Muscle layer of duodenum (tissue), 2 donors: ENCODE data around the gene TOP1.

Experiments used
- H3K27ac ChIP-seq: one replicate; pipeline ENCODE4 v1.7.0; 2013; ENCODE audit warnings: mild to moderate bottlenecking, low read length
- H3K27me3 ChIP-seq: one replicate; pipeline ENCODE4 v1.7.0; 2013; ENCODE audit warnings: low read depth, mild to moderate bottlenecking, control low read depth, low read length
- H3K36me3 ChIP-seq, 2 donors: one replicate each; pipeline ENCODE4 v1.7.0; 2013; ENCODE audit warnings: low read length in 2 of 2, control low read depth in 1 of 2, mild to moderate bottlenecking in 1 of 2; ENCODE audit not compliant: insufficient read depth in 2 of 2, control insufficient read depth in 1 of 2
- H3K4me1 ChIP-seq, 2 donors: one replicate each; pipeline ENCODE4 v1.7.0; 2013; ENCODE audit warnings: low read length in 2 of 2, mild to moderate bottlenecking in 2 of 2, control low read depth in 1 of 2, moderate library complexity in 1 of 2; ENCODE audit not compliant: insufficient read depth in 2 of 2, control insufficient read depth in 1 of 2
- H3K4me3 ChIP-seq, 2 donors: one replicate each; pipeline ENCODE4 v1.7.0; 2013; ENCODE audit warnings: low read length in 2 of 2, low read depth in 1 of 2, mild to moderate bottlenecking in 1 of 2
- H3K9me3 ChIP-seq, 2 donors: one replicate each; pipeline ENCODE4 v1.7.0; 2013; ENCODE audit warnings: low read length in 2 of 2, control low read depth in 1 of 2, mild to moderate bottlenecking in 1 of 2; ENCODE audit not compliant: control insufficient read depth in 1 of 2
- donor health status: healthy.

TOP1 gene

DNA sequence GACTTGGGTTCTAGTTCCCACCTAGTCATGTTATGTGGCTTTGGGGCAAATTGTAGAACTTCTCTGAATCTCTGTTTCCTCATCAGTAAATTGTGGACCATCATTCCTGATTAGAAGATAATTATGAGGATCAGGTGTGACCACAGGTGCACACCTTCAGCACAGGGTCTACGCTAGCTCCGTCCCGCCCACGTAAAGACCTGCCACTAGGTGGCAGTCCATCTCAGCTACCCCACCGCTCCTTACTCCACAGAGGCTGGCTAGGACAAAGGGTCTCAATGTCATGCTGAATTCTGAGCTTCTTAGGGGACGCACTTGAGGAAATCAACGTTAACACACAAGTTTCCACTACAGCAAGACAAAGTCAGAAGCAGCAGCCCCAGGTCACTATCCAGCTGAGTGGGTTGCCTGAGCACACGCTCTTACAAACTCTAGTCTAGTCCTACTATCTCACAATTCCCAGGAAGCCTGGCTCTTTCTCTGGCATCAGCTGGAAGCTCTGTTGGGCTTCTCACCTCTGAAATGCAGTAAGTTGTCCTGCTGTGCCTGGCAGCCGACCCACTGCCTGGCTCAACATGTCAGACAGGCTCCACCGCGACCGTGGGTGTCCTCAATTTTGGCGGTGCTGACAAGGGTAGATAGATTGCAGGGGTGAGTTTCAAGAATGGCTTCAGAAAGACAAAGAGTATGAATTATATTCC lies 106.7 kb downstream of the TOP1 start:
- Histone ChIP-seq H3K36me3 (no peaks in the 10 kb centered on the region), H3K4me3 (no peak overlapping the region), H3K27me3 (no peaks in the 10 kb centered on the region), H3K4me1 (peaks cover 3 to 28% of the 10 kb centered on the region in 2 donors), H3K9me3 (no peaks in the 10 kb centered on the region), H3K27ac (no peak overlapping the region)

DNA sequence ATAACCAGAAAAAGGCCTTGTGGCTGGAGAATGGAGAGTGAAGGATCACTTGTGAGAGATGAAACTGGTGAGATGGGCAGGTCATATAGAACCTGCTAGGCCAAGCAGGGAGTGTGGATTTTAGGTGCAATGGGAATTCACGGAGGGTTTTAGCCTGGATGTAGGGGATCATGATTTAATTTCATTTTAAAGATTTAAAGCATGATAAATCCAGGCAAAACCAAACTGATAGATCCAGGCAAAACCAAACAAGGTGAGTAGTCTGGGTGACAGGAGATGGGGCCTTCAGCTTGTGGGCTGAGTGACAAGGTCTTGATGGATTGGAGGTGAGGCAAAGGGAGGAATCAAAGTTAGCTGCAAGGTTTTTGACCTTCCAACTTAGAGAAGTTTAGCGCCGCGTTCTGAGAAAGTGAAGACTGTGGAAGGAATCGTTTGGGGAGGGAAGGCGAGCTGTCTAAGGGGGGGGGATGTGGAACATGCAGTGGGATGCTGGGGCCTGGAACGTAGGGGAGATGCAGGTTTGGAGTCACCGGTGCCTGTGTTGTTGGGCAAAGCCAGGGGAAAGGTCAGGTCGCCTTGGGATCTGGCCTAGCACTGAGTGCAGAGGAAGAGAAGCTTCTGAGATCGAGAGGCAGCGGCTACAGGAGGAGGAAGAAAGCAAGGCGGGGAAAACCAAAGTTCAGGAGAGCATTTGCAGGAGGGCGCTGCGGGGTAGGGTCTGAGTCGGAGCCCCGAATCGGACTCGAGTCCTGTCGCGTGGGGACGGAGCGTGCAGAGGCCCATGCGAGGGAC lies 107.5 kb downstream of the TOP1 start:
- Histone ChIP-seq H3K27me3 (no peaks in the 10 kb centered on the region), H3K4me1 (peaks cover 4 to 31% of the 10 kb centered on the region in 2 donors), H3K4me3 (peak overlapping the region; percentile 60 to 82), H3K9me3 (no peaks in the 10 kb centered on the region), H3K36me3 (no peaks in the 10 kb centered on the region), H3K27ac (no peak overlapping the region)

DNA sequence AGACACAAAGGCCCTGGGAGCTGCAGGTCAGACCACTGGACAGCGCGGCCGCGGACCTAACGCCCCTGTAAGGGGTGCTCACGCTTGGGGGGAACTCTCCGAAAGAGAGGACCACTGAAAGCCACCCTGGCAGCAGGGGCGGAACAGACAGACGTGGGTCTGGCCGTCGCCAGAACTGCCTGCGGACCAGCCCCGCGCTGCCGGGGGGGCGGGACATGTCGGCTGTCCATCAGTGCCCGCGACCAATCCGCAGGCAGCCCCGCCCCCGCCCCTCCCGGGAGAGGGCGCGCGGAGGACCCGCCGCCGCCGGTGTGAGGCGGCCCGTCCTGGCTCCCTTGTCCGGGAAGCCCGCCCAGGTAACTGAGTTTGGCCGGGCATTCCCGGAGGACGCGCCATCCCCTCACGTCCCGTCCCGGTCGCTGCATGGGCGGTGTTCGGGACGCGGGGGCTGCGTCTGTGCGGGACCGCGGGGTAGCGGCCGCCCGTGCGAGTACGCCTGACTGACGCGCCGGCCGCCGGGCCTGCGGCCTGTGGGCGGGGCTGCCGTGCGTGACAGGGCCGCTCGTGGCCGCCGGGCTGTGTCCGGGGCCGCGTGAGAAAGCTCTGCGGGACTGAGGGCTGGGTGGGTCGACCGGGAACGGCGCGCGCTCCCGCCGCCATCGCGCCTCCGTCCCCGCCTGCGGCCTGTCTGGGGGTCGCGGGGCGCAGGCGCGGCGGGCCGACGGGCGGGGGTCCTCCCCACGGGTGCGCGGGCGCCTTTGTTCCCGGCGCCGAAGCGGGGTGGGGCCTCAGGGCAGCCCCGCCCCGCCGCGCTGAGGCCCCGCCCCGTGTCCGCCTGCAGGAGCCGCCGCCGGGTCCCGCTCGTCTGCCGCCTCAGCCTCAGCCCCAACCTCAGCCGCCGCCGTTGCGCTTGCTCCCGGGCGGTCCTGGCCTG lies 108.3 kb downstream of the TOP1 start, which contains the start of gene PLCG1:
PLCG1 (plus strand) TSS at position 864 of the 934 bp plus-strand sequence. CDS start 99 bp downstream, outside the sequence.
- peaks cover 4 to 40% of the 10 kb centered on the region in 2 donors for H3K4me1 ChIP-seq
- peak within 1 kb of the TSS; percentile 82 for H3K27ac ChIP-seq
- H3K27me3 ChIP-seq, result no peaks in the 10 kb centered on the region
- peak within 1 kb of the TSS; percentile 73 to 82 for H3K4me3 ChIP-seq
- no peaks in the 10 kb centered on the region for H3K9me3 ChIP-seq
- H3K36me3 ChIP-seq, result no peaks in the 10 kb centered on the region

DNA sequence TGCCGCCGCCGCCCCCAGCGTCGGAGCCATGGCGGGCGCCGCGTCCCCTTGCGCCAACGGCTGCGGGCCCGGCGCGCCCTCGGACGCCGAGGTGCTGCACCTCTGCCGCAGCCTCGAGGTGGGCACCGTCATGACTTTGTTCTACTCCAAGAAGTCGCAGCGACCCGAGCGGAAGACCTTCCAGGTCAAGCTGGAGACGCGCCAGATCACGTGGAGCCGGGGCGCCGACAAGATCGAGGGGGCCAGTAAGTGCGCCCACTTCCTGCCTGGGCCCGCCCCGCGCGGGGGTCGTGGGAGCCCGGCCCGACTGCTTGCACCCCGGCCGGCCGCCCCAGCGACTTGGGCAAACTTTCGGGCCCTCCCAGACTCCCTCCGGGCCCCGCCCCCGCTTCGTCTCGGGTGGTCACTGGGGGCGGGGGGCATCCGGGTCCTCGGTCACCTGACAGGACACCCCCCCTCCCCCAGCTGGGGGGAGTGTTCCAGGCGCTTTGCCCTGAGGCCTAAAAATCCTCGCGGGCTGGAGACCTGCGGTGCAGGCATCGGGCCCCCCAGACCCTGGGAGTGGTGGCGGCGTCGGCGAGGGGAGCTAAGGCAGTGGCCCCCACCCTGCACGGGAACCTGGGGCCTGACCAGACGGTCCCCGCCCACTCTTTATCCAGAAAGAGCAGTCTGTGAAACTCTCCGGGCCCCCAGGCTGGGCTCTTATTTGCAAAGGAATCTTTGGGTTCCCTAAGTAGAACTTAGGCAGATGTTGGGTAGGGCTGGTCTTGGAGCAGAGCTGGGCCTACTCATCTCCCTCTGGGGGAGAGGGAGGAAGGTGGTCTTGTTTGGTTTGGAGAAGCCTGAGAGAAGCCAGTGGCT lies 109.2 kb downstream of the TOP1 start:
- no peaks in the 10 kb centered on the region for H3K9me3 ChIP-seq
- H3K4me1 ChIP-seq, result peaks cover 4 to 46% of the 10 kb centered on the region in 2 donors
- no peaks in the 10 kb centered on the region for H3K36me3 ChIP-seq
- no peaks in the 10 kb centered on the region for H3K27me3 ChIP-seq
- peak overlapping the region; percentile 82 for H3K27ac ChIP-seq
- H3K4me3 ChIP-seq, result peak overlapping the region; percentile 73 to 82

DNA sequence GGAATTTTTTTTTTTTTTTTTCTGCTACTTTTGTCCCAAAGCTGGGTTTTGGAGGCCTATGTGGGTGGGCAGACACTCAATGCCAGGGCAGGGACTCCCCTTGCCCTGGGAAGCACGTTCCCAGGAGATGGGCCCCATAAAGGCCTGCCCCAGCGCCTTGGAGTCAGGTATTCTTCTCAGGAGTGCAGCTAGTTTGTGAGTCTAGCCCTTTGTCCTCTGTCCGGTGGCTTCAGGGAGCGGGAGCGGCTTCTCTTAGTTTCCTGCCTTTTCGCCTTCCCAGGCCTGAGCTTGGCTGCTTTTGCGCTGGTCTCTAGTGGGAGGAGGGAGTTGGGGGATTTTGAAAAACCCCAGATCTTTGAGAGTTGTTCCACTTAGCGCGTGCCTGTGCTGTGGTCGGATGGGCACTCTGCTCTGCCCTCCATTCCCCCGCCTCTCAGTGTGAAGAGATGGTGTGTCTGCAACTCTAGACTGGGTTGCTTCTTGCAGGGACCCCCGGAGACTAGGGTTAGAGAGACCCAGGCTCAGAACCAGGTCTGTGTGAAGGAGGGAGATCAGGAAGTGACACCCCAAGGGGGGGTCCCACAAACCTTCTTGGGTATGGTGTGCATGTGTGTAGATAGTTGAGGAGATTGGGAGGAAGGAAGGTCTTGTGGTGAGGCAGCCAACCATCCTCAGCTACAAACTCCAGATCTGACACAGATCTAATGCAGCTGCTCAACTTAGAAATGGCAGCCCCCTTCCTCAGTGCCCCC lies 110.0 kb downstream of the TOP1 start:
- Histone ChIP-seq H3K4me3 (peak overlapping the region; percentile 73 to 82), H3K4me1 (peaks cover 4 to 51% of the 10 kb centered on the region in 2 donors), H3K9me3 (no peaks in the 10 kb centered on the region), H3K27ac (peak overlapping the region; percentile 82), H3K27me3 (no peaks in the 10 kb centered on the region), H3K36me3 (no peaks in the 10 kb centered on the region)

DNA sequence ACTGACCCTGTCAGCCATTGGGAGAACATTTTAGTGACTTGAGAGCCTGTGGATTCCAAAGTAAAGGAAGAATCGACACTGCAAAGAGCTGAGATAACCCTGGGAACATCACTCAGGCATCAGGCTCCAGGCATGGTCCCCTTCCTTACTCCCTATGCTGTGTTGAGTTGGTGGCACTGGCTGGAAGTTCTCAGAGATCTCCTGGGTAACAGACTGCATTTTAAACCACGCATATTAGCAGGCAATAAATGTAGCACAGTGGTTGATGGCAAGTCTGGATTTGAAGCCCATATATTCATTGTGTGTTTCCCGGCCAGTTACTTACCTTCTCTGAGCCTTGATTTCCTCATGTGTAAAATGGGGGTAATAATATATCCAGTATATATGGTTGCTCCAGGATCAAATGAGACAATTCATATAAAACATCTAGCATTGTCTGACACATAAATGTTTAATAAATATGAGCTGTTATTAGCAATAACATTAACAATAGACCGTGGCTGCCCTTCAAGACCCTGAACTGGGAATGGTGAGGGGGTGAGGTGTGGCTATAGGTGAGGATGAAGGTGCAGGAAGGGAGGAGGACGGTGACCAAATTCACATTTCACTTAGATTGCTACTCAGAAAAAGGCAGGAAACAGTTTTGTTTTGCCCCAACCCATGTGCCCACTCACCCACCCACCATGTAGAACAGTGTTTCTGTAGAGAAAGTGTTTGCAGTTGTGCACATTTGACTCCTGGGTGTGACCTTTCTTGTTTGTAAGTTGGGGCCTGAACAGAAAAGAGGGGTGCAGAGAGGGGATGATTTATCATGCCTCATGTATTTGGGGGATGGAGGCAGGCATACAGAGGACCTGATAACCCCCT lies 110.8 kb downstream of the TOP1 start:
- Histone ChIP-seq H3K4me3 (peak overlapping the region; percentile 73 to 82), H3K27ac (peak overlapping the region; percentile 82), H3K9me3 (no peaks in the 10 kb centered on the region), H3K27me3 (no peaks in the 10 kb centered on the region), H3K36me3 (no peaks in the 10 kb centered on the region), H3K4me1 (peaks cover 4 to 51% of the 10 kb centered on the region in 2 donors)

DNA sequence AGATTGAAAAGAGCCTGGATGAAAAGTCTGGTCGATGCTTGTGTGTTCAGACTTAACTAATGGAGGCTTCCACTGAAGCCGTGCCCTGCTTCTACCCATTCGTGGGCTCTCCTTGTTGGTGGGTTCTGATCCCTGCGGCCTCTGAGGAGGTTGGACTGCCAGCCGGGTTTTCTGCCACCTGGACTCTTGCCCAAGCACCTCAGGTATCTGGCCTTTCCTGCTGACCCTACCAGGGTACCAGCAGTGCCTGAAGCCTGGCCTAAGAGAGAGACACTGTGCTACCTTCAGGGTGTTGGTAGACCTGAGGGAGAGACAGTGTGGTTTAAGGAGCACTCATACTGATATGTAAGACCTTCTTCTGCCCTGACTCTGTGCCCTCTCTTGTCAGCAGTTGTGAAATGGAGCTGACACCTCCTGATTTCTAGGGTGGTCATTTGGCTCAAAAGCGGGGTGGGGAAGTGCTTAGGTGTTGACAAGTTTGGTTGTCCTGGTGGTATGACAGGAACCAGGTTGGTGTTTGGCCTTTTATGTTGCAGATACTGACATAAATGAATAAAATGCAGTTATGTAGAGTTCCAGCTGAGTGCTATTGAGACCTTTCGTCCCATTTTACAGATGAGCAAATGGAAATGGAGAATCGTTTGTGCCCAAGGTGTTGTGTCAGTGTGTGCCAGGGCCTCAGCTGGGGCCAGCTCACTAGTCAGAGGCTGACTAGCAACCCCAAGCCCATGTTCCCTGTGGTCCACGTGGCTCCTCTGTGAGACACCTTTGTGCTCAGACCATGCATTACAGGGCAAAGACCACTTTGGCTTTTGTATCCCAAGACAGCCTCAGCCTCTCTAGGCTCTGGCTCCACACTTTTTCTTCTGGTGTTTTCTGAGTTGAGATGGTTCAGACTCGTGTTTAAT lies 111.9 kb downstream of the TOP1 start:
- no peaks in the 10 kb centered on the region for H3K27me3 ChIP-seq
- H3K36me3 ChIP-seq, result no peaks in the 10 kb centered on the region
- peak overlapping the region; percentile 25 for H3K27ac ChIP-seq
- H3K4me1 ChIP-seq, result peaks cover 4 to 55% of the 10 kb centered on the region in 2 donors
- H3K9me3 ChIP-seq, result no peaks in the 10 kb centered on the region
- no peak overlapping the region for H3K4me3 ChIP-seq

DNA sequence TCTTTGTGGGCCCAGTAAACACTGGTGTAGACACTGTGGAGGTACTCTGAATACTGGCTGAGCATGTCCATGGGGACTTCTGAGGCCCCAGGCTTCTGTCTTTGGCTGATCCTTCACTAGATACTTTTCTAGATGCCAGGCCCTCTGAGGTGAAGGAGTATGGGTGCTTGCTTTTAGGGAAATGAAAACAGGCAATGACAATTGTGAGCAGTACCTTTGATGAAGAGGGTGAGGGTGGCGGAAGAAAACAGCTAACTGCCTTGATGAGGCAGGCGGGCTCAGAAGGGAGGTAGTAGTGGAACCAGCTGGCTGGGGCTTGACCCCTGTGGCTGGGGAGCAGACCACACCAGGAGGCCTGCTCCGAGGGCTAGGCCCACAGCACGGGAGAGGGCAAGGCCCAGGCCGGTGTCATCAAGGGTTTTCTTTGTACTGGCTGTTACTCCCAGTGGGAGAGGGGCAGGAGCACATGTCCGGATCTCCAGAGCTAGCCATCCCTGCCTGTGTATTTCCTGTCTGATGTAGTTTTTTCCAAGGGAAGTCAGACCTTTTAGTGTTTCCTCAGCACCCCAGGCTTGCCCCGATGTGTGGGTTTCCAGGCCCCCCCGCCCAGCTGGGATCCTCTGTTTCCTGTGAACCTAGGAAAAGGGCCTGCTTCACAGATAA lies 112.7 kb downstream of the TOP1 start:
- H3K36me3 ChIP-seq, result no peaks in the 10 kb centered on the region
- no peaks in the 10 kb centered on the region for H3K9me3 ChIP-seq
- peak overlapping the region; percentile 25 for H3K27ac ChIP-seq
- no peaks in the 10 kb centered on the region for H3K27me3 ChIP-seq
- no peak overlapping the region for H3K4me3 ChIP-seq
- peaks cover 4 to 58% of the 10 kb centered on the region in 2 donors for H3K4me1 ChIP-seq
